H9 (cell line): Measurements from ENCODE around the gene ARID1B. TPM values are rescaled to one million over a fixed set of nuclear protein-coding genes. Genes with fewer than 3 reads are reported as not detected.

Experiments
- DNase-seq: peaks from one replicate; pipeline ENCODE4 v3.0.0-alpha.2; 2017
- H2AFZ ChIP-seq: one replicate; pipeline ENCODE4 v1.6.1; 2013; ENCODE audit warnings: mild to moderate bottlenecking, low read length, control low read depth, moderate library complexity
- H2AK5ac ChIP-seq: 2 replicates; pipeline ENCODE4 v1.6.1; 2013; ENCODE audit warnings: low read length, control low read depth, mixed read lengths; ENCODE audit not compliant: insufficient read length
- H2BK120ac ChIP-seq: one replicate; pipeline ENCODE4 v1.6.1; 2013; ENCODE audit warnings: low read depth, mild to moderate bottlenecking, low read length, control low read depth, inconsistent platforms; ENCODE audit not compliant: poor library complexity, severe bottlenecking
- H2BK12ac ChIP-seq: 2 replicates; pipeline ENCODE4 v1.6.1; 2013; ENCODE audit warnings: low read length, control low read depth, mixed read lengths, low read depth; ENCODE audit not compliant: insufficient read length
- H2BK15ac ChIP-seq: 2 replicates; pipeline ENCODE4 v1.6.1; 2013; ENCODE audit warnings: low read depth, low read length, control low read depth
- H2BK20ac ChIP-seq: one replicate; pipeline ENCODE4 v1.6.1; 2013; ENCODE audit warnings: low read depth, mild to moderate bottlenecking, low read length, control low read depth, inconsistent platforms; ENCODE audit not compliant: poor library complexity, severe bottlenecking
- H2BK5ac ChIP-seq: 2 replicates; pipeline ENCODE4 v1.6.1; 2013; ENCODE audit warnings: low read length, control low read depth, mixed read lengths; ENCODE audit not compliant: insufficient read length
- H3K14ac ChIP-seq: 2 replicates; pipeline ENCODE4 v1.6.1; 2013; ENCODE audit warnings: low read length, control low read depth; ENCODE audit not compliant: insufficient read depth
- H3K18ac ChIP-seq: 2 replicates; pipeline ENCODE4 v1.6.1; 2013; ENCODE audit warnings: low read depth, mild to moderate bottlenecking, mixed read lengths, low read length, control low read depth; ENCODE audit not compliant: insufficient read length
- H3K23ac ChIP-seq: 2 replicates; pipeline ENCODE4 v1.6.1; 2013; ENCODE audit warnings: low read length, control low read depth, mixed read lengths, low read depth; ENCODE audit not compliant: insufficient read length
- H3K23me2 ChIP-seq: 2 replicates; pipeline ENCODE4 v1.6.1; 2013; ENCODE audit warnings: low read depth, mild to moderate bottlenecking, mixed read lengths, low read length, control low read depth; ENCODE audit not compliant: insufficient read length, poor library complexity, severe bottlenecking
- H3K27ac ChIP-seq: 2 replicates; pipeline ENCODE4 v1.5.1; 2013; ENCODE audit warnings: low read length, control low read depth, mixed read lengths, low read depth; ENCODE audit not compliant: insufficient read length
- H3K27me3 ChIP-seq: 2 replicates; pipeline ENCODE4 v1.6.1; 2013; ENCODE audit warnings: low read length, control low read depth, inconsistent platforms; ENCODE audit not compliant: insufficient read depth
- H3K4ac ChIP-seq: 2 replicates; pipeline ENCODE4 v1.6.1; 2013; ENCODE audit warnings: low read depth, mild to moderate bottlenecking, control low read depth, inconsistent platforms, low read length, moderate library complexity
- H3K4me1 ChIP-seq: 2 replicates; pipeline ENCODE4 v1.6.1; 2013; ENCODE audit warnings: low read length, control low read depth, inconsistent platforms; ENCODE audit not compliant: insufficient read depth
- H3K4me2 ChIP-seq: 2 replicates; pipeline ENCODE4 v1.6.1; 2013; ENCODE audit warnings: low read length, control low read depth, mixed read lengths; ENCODE audit not compliant: insufficient read length, insufficient read depth
- H3K56ac ChIP-seq: 2 replicates; pipeline ENCODE4 v1.6.1; 2013; ENCODE audit warnings: low read depth, mild to moderate bottlenecking, mixed read lengths, low read length, control low read depth; ENCODE audit not compliant: insufficient read length
- H3K79me1 ChIP-seq: 2 replicates; pipeline ENCODE4 v1.6.1; 2013; ENCODE audit warnings: low read depth, mild to moderate bottlenecking, moderate library complexity, low read length, control low read depth, inconsistent platforms; ENCODE audit not compliant: insufficient read depth, poor library complexity, severe bottlenecking
- H3K79me2 ChIP-seq: 2 replicates; pipeline ENCODE4 v1.6.1; 2013; ENCODE audit warnings: low read length, control low read depth, inconsistent platforms; ENCODE audit not compliant: insufficient read depth
- H3K9ac ChIP-seq: 2 replicates; pipeline ENCODE4 v1.6.1; 2013; ENCODE audit warnings: low read length, control low read depth, mixed read lengths; ENCODE audit not compliant: insufficient read length; ENCODE audit errors: extremely low read depth
- H3K9me3 ChIP-seq: one replicate; pipeline ENCODE4 v1.6.1; 2013; ENCODE audit warnings: low read depth, low read length, inconsistent platforms; ENCODE audit not compliant: control insufficient read depth
- H3T11ph ChIP-seq: one replicate; pipeline ENCODE4 v1.6.1; 2013; ENCODE audit warnings: mild to moderate bottlenecking, low read length, control low read depth, inconsistent platforms
- H4K20me1 ChIP-seq: one replicate; pipeline ENCODE4 v1.6.1; 2013; ENCODE audit not compliant: control insufficient read depth, insufficient read length, insufficient read depth
- H4K5ac ChIP-seq: 2 replicates; pipeline ENCODE4 v1.6.1; 2013; ENCODE audit warnings: low read depth, mild to moderate bottlenecking, mixed read lengths, low read length, control low read depth; ENCODE audit not compliant: insufficient read length
- H4K8ac ChIP-seq: replicated peaks from 2 replicates; pipeline ENCODE4 v1.6.1; 2013; ENCODE audit warnings: low read length, control low read depth, mixed read lengths, low read depth; ENCODE audit not compliant: insufficient read length
- H4K91ac ChIP-seq: 2 replicates; pipeline ENCODE4 v1.6.1; 2013; ENCODE audit warnings: low read depth, mild to moderate bottlenecking, moderate library complexity, mixed read lengths, low read length, control low read depth; ENCODE audit not compliant: insufficient read length
- H3K27ac Mint-ChIP-seq, 3 experiments: 2 replicates in 2 of 3; 3 replicates in 1 of 3; pipeline ENCODE4 v1.8.0; 2020 to 2021; ENCODE audit warnings: mixed read lengths in 3 of 3, mild to moderate bottlenecking in 1 of 3, moderate library complexity in 1 of 3
- H3K27me3 Mint-ChIP-seq: 2 replicates; pipeline ENCODE4 v1.8.0; 2021; ENCODE audit warnings: low read depth, mild to moderate bottlenecking, moderate library complexity, mixed read lengths
- H3K36me3 Mint-ChIP-seq, 3 experiments: 2 replicates in 2 of 3; 3 replicates in 1 of 3; pipeline ENCODE4 v1.8.0; 2020 to 2021; ENCODE audit warnings: low read depth in 3 of 3, mixed read lengths in 3 of 3; ENCODE audit not compliant: insufficient read depth in 1 of 3
- H3K4me1 Mint-ChIP-seq, 2 experiments: 2 replicates each; pipeline ENCODE4 v1.8.0; 2020; ENCODE audit warnings: mixed read lengths in 2 of 2
- H3K4me3 Mint-ChIP-seq, 2 experiments: 2 replicates in 1 of 2; 3 replicates in 1 of 2; pipeline ENCODE4 v1.8.0; 2020 to 2021; ENCODE audit warnings: mild to moderate bottlenecking in 2 of 2, mixed read lengths in 2 of 2, moderate library complexity in 1 of 2
- H3K9me3 Mint-ChIP-seq, 2 experiments: 2 replicates in 1 of 2; 3 replicates in 1 of 2; pipeline ENCODE4 v1.8.0; 2020; ENCODE audit warnings: mild to moderate bottlenecking in 2 of 2, mixed read lengths in 2 of 2, moderate library complexity in 1 of 2
- WGBS: extraction: QIAGEN DNeasy Blood & Tissue Kit; methylation state at CpG from one replicate; pipeline ENCODE4 v1.1.7; 2013; ENCODE audit warnings: missing lambda C conversion rate, low lambda C conversion rate, mixed read lengths; ENCODE audit not compliant: insufficient read length; ENCODE audit errors: extremely low coverage; 5-methylcytosine and 5-hydroxymethylcytosine counted together
- total RNA-seq: library from RNA; stranded (reverse); gene quantifications from 2 replicates; pipeline ENCODE4 v1.2.1, GENCODE V29; 2021
- TF ChIP-seq, protein P1 (sequence below): fragments of 200-600 bp; sonication (generic); conservative IDR thresholded peaks from 3 replicates; pipeline ENCODE4 v1.8.0; 2021; ENCODE audit warnings: antibody characterized with exemption, mild to moderate bottlenecking

The ARID1B gene
- total RNA-seq, 1 experiment from 2014 or later, result 88.2 TPM

DNA sequence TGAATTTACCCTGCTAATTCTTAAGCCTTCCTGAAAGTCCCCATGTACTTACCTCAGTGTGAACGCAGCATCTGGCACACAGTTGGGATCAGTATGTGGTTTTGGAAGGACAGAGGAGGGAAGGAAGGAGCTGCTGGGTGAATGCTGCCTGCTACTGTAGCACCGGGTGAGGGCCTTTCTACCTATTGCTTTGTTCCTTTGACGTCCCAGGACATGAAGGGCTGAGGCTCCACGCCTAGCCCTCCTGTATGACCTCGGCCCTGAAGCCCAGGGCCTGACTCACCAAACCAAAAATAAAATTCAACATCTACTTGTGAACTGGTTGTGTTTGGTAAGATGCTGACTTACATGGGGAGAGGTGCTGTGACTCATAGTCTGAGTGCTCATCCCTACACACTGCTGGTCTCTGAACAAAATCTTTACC is 51.1 kb downstream of the ARID1B start:
- no peak overlapping the region for H2AFZ ChIP-seq
- no peak overlapping the region for H2AK5ac ChIP-seq
- peaks cover 2% of the 10 kb centered on the region; the same call in 1 of the 2 replicates for H3K4me1 ChIP-seq
- H3K23ac ChIP-seq, result no peak overlapping the region
- Mint-ChIP-seq H3K9me3 (no peaks in the 10 kb centered on the region), H3K36me3 (peaks cover 0 to 10% (median 7%) of the 10 kb centered on the region in 3 experiments; a peak in 4 of 7 replicates), H3K27ac (peak overlapping the region in 1 of 3 experiments; percentile 63; a peak in 2 of 7 replicates), H3K4me1 (peaks cover 31 to 54% of the 10 kb centered on the region in 2 experiments), H3K27me3 (no peaks in the 10 kb centered on the region; the same call in 1 of the 2 replicates), H3K4me3 (no peak overlapping the region)
- H4K5ac ChIP-seq, result no peak overlapping the region
- H2BK15ac ChIP-seq, result no peak overlapping the region
- H3K79me2 ChIP-seq, result peaks cover 11% of the 10 kb centered on the region; the same call in 1 of the 2 replicates
- H4K20me1 ChIP-seq, result peaks cover 2% of the 10 kb centered on the region
- no peaks in the 10 kb centered on the region for H3K23me2 ChIP-seq
- no peak overlapping the region for H2BK5ac ChIP-seq
- no peak overlapping the region for H4K91ac ChIP-seq
- no peak overlapping the region for H3K14ac ChIP-seq
- H3K18ac ChIP-seq, result no peak overlapping the region
- no peak overlapping the region for H3K4ac ChIP-seq
- DNase-seq, result no peak
- H2BK120ac ChIP-seq, result no peak overlapping the region
- H3K27me3 ChIP-seq, result no peaks in the 10 kb centered on the region
- TF ChIP-seq, protein P1, sequence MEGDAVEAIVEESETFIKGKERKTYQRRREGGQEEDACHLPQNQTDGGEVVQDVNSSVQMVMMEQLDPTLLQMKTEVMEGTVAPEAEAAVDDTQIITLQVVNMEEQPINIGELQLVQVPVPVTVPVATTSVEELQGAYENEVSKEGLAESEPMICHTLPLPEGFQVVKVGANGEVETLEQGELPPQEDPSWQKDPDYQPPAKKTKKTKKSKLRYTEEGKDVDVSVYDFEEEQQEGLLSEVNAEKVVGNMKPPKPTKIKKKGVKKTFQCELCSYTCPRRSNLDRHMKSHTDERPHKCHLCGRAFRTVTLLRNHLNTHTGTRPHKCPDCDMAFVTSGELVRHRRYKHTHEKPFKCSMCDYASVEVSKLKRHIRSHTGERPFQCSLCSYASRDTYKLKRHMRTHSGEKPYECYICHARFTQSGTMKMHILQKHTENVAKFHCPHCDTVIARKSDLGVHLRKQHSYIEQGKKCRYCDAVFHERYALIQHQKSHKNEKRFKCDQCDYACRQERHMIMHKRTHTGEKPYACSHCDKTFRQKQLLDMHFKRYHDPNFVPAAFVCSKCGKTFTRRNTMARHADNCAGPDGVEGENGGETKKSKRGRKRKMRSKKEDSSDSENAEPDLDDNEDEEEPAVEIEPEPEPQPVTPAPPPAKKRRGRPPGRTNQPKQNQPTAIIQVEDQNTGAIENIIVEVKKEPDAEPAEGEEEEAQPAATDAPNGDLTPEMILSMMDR, result no peak
- H3K27ac ChIP-seq, result no peak overlapping the region
- no peak overlapping the region for H4K8ac ChIP-seq
- no peak overlapping the region for H3K56ac ChIP-seq
- H3T11ph ChIP-seq, result no peak overlapping the region
- H2BK20ac ChIP-seq, result no peak overlapping the region
- no peak overlapping the region for H3K4me2 ChIP-seq
- WGBS, result no CpG with 5 or more reads among the region's 5 CpGs
- no peaks in the 10 kb centered on the region for H3K9me3 ChIP-seq
- no peak overlapping the region for H3K9ac ChIP-seq
- no peak overlapping the region for H2BK12ac ChIP-seq
- no peaks in the 10 kb centered on the region for H3K79me1 ChIP-seq
